Measurements from ENCODE around the gene CNTNAP5. TPM values are rescaled to one million over a fixed set of nuclear protein-coding genes. Genes with fewer than 3 reads are reported as not detected.

CNTNAP5 gene
- total RNA-seq, 2 experiments from 2014 or later: not detected

DNA sequence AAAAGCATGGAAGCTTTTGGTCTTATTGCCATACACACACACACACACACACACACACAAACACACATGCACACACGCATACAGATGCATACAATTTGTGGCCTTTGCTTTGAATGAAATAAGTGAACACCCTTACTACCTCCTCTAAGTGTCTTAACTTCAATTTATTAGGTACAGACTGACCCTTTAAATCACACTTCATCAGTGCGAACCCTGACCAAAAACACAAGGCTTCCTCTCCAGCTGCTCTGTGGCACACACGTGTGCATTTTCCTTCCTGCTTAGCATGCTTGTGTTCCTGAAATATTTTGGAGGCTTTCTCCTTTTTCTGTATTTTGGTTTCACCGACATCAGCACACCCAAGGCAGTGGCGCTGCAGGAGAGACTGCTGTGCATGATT, 96.0 kb downstream of the CNTNAP5 start:
- ChIA-PET CTCF (no interaction called here), POLR2A (no interaction called here)
- H3K27ac Mint-ChIP-seq: no peak overlapping the region
- H3K27me3 Mint-ChIP-seq: no peaks in the 10 kb centered on the region
- H3K4me3 Mint-ChIP-seq: no peak overlapping the region
- intact Hi-C loops (cut with micrococcal nuclease): no loop called here
- TF ChIP-seq, protein P1, sequence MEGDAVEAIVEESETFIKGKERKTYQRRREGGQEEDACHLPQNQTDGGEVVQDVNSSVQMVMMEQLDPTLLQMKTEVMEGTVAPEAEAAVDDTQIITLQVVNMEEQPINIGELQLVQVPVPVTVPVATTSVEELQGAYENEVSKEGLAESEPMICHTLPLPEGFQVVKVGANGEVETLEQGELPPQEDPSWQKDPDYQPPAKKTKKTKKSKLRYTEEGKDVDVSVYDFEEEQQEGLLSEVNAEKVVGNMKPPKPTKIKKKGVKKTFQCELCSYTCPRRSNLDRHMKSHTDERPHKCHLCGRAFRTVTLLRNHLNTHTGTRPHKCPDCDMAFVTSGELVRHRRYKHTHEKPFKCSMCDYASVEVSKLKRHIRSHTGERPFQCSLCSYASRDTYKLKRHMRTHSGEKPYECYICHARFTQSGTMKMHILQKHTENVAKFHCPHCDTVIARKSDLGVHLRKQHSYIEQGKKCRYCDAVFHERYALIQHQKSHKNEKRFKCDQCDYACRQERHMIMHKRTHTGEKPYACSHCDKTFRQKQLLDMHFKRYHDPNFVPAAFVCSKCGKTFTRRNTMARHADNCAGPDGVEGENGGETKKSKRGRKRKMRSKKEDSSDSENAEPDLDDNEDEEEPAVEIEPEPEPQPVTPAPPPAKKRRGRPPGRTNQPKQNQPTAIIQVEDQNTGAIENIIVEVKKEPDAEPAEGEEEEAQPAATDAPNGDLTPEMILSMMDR (IDR thresholded peaks at IDR 0.05): no peak
- no peak for DNase-seq
- H3K4me1 Mint-ChIP-seq (ENCODE audit: low read depth): no peaks in the 10 kb centered on the region
- H3K9me3 Mint-ChIP-seq: peaks cover 5% of the 10 kb centered on the region
- no peaks in the 10 kb centered on the region for H3K36me3 Mint-ChIP-seq (ENCODE audit: low read depth)
- ATAC-seq: no peak

GRCh38 chr2:124121760-124122275, 96.7 kb downstream of the CNTNAP5 start:
- CTCF ChIA-PET: no interaction called here
- TF ChIP-seq, protein P1 (IDR thresholded peaks at IDR 0.05): no peak
- intact Hi-C loops (cut with micrococcal nuclease): no loop called here
- Mint-ChIP-seq H3K36me3 (ENCODE audit: low read depth) (no peaks in the 10 kb centered on the region), H3K27me3 (no peaks in the 10 kb centered on the region), H3K4me1 (ENCODE audit: low read depth) (no peaks in the 10 kb centered on the region), H3K27ac (no peak overlapping the region), H3K9me3 (peaks cover 5% of the 10 kb centered on the region), H3K4me3 (no peak overlapping the region)
- ATAC-seq (no peak), DNase-seq (no peak)
- POLR2A ChIA-PET: no interaction called here

- ChIA-PET POLR2A (no interaction called here), CTCF (interaction anchor here (0.6 kb wide), 1 partner anchor 1268 kb away, joined by 3 read pairs; no protein-coding TSS in a partner anchor)
- DNase-seq: no peak
- no peaks in the 10 kb centered on the region for H3K4me1 Mint-ChIP-seq (ENCODE audit: low read depth)
- H3K9me3 Mint-ChIP-seq: peaks cover 5% of the 10 kb centered on the region
- no peak overlapping the region for H3K4me3 Mint-ChIP-seq
- no peak for ATAC-seq
- intact Hi-C loops (cut with micrococcal nuclease): no loop called here
- H3K27me3 Mint-ChIP-seq: no peaks in the 10 kb centered on the region
- TF ChIP-seq, protein P1 (IDR thresholded peaks at IDR 0.05): no peak
- H3K36me3 Mint-ChIP-seq (ENCODE audit: low read depth): no peaks in the 10 kb centered on the region
- H3K27ac Mint-ChIP-seq: no peak overlapping the region
These were observed 97.3 kb downstream of the CNTNAP5 start for GRCh38 chr2:124122340-124122739.

DNA sequence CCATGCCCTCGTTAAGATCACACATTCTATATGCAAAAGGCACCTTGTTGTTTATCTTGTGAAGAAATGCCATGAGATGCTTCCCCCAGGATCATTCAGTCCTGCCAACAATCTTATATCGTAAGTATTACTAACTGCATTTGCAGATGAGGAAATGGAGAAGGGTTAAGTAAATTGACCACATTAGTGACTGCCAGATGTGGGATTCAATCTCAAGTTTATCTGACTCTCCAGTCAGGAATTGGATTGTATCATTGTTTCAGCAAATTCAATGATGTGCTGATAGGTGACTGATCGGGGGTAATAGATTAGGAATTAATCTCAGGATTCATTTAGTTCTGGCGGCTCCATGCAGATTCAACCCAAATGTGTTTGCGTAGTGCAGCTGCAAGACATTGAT, 106.2 kb downstream of the CNTNAP5 start:
- H3K4me3 Mint-ChIP-seq: no peak overlapping the region
- no peaks in the 10 kb centered on the region for H3K36me3 Mint-ChIP-seq (ENCODE audit: low read depth)
- ATAC-seq: no peak
- peaks cover 5% of the 10 kb centered on the region for H3K9me3 Mint-ChIP-seq
- no peak for DNase-seq
- no peaks in the 10 kb centered on the region for H3K4me1 Mint-ChIP-seq (ENCODE audit: low read depth)
- H3K27me3 Mint-ChIP-seq: no peaks in the 10 kb centered on the region
- TF ChIP-seq, protein P1 (IDR thresholded peaks at IDR 0.05): no peak
- intact Hi-C loops (cut with micrococcal nuclease): no loop called here
- ChIA-PET CTCF (no interaction called here), POLR2A (no interaction called here)
- H3K27ac Mint-ChIP-seq: no peak overlapping the region

- Mint-ChIP-seq H3K9me3 (peaks cover 3% of the 10 kb centered on the region), H3K4me3 (no peak overlapping the region), H3K27ac (no peak overlapping the region), H3K4me1 (ENCODE audit: low read depth) (no peaks in the 10 kb centered on the region), H3K36me3 (ENCODE audit: low read depth) (no peaks in the 10 kb centered on the region), H3K27me3 (no peaks in the 10 kb centered on the region)
- TF ChIP-seq, protein P1 (IDR thresholded peaks at IDR 0.05): no peak
- no peak for ATAC-seq
- DNase-seq: no peak
- POLR2A ChIA-PET: no interaction called here
- CTCF ChIA-PET: no interaction called here
- intact Hi-C loops (cut with micrococcal nuclease): no loop called here
These were observed 111.0 kb downstream of the CNTNAP5 start for GRCh38 chr2:124136110-124136509.

All from activated CD8-positive, alpha-beta T cell treated with anti-CD3 and anti-CD28 coated beads for 36 hours (primary cell).